ENCODE data around the gene COX6B1.
A peak's percentile ranks its signal among the peaks of the same experiment; 100 is the strongest.
"Not testable (repeated sequence)": the region's sequence is repeated elsewhere in the genome, so short reads cannot be mapped to it uniquely, and the experiment has no call there.

The COX6B1 gene

DNA sequence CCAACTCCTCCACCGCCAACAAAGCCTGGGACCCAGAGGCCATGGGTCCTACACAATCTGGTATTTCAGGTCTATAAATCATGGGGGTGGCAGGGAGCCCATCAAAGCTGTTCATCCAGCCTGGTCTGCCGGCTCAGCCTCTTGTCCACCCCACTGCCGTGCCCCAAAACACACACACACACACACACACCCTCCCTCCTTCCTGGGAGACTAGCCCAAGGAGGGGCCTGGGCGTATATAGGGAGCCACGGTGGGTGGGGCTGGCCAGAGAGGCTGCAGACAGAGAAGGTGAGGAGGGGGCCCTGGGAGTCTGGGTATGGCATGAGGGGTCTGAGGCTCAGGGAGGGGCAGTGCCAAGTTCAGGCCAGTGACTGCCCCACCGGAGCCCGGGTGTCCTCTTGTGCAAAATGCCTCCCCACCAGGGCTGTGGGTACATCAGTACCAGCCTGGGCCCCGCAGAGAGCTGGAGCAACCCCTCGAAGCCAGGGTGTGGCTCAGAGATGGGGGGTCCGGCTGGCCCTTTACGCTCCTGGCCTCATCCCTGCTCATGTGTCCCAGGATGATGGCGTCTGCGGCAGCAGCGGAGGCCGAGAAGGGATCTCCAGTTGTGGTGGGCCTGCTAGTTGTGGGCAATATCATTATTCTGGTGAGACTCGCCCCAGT, 18.3 kb downstream of the COX6B1 start, which contains the start of gene UPK1A:
Gene UPK1A (plus strand): TSS at position 267 of the 663 bp plus-strand sequence. CDS start 296 bp downstream, at position 563.
- no peak for DNase-seq

GRCh38 chr19:35669566-35669965, 21.4 kb downstream of the COX6B1 start:
- no peak for DNase-seq

DNA sequence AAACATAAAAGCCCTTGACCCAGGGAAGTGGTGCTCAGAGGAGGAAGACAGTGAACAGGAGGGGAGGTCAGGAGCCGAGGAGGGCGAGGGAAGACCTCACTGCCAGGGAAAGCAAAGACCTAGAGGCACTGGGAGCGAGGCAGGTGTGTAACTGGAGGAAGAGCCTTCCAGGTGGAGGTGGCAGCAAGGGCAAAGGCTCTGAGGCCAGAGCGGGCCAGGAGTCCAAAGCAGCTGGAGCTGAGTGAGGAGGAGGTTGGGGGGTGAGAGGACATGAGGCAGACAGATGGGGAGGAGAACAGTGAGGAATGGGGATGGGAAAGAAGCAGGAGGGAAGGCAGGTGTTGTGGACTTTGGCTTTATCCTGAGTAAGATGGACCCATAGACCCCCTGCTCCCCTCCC, 21.9 kb downstream of the COX6B1 start:
- no peak for DNase-seq

- no peak for DNase-seq
These were observed 22.6 kb downstream of the COX6B1 start for GRCh38 chr19:35670686-35671085.

GRCh38 chr19:35671818-35672217, 23.7 kb downstream of the COX6B1 start:
- DNase-seq, result no peak

GRCh38 chr19:35673121-35673804, 25.1 kb downstream of the COX6B1 start:
- DNase-seq, result peak; percentile 18

DNA sequence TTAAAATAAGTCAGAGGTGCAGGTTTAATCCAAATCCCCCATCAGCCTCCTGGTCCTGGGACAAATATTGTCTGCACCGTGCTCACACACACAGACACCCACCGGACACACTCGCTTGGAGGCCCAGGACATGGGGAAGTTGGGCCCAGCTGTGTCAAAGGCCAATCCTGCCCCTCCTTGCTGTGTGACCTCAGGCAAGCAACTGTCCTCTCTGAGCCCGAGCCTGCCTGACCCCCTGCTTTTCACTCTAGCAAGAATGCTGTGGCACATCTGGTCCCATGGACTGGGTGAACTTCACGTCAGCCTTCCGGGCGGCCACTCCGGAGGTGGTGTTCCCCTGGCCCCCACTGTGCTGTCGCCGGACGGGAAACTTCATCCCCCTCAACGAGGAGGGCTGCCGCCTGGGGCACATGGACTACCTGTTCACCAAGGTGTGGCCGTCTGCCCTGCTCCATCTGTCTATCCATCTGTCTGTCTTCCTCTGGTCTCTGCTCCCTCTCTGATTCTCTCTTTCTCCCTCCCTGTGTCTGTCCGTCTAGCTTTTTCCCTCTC, 27.5 kb downstream of the COX6B1 start:
- no peak for DNase-seq

DNA sequence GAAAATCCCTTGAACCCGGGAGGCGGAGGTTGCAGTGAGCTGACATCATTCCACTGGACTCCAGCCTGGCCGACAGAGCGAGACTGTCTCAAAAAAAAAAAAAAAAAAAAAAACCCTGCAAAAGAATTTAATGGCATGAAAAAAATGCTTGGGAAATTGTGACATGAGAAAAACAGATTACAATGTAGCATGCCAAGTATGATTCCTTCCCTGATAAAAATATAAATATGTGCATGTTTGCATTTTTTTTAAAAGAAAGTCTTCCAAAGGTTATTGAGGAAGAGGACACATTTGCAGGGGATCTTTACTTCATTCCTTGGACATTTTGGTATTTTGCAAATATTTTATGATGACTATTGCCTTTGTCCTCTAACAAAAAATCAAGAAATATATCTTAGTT, 41.7 kb downstream of the COX6B1 start:
- peak; percentile 32 for DNase-seq

DNA sequence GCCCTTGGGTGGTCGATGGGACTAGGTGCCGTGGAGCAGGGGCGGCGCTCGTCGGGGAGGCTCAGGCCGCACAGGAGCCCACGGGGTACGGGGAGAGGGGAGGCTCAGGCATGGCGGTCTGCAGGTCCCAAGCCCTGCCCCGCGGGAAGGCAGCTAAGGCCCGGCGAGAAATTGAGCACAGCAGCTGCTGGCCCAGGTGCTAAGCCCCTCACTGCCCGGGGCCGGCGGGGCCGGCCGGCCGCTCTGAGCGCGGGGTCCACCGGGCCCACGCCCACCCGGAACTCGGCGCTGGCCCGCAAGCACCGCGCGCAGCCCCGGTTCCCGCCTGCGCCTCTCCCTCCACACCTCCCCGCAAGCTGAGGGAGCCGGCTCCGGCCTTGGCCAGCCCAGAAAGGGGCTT, 43.0 kb downstream of the COX6B1 start:
- DNase-seq, result not testable (repeated sequence)

- DNase-seq, result no peak
These were observed 43.9 kb downstream of the COX6B1 start for GRCh38 chr19:35692010-35692409.

GRCh38 chr19:35693422-35693821, 45.3 kb downstream of the COX6B1 start:
- no peak for DNase-seq

- DNase-seq, result peak; percentile 85
These were observed 45.9 kb downstream of the COX6B1 start for GRCh38 chr19:35693835-35694599.

DNA sequence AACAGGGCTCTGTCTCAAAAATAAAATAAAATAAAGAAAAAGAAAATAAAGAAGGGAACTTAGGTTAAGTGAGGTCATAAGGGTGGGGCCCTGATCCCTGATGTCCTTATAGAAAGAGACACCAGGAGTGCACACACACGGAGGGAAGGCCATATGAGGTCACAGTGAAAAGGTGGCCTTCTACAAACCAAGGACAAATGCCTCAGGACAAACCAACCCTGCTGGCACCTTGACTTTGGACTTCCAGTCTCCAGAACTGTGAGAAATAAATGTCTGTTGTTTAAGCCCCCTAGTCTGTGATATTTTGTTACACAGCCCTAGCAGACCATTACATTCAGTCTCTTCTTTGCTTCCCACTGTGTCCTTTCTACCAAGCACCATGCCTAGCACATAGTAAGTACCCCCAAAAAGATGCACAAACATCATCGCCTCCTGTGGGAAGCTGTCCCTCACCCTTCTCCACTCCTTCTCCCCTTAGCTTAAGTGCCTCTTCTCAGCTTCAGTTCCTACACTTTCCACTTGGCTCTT, 47.8 kb downstream of the COX6B1 start:
- DNase-seq, result no peak

DNA sequence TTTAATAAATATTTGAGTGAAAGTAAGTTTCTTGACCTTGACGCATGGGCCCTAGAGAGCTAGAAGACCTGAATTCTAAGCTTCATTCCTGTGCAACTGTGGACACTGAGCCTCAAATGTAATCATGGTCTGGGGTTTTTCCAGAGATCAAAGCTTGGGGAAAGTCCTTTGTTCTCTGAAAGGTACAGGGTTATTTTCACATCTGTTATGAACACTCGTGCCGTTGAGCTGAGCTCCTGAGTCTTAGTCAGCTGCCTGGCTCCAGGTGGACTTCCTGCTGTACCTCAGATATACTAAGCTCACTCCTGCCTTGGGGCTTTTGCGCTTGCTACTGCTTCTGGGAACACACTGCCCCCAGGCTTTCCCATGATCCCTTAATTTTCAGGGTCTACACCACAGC, 48.7 kb downstream of the COX6B1 start:
- DNase-seq, result no peak

GRCh38 chr19:35702223-35703012, 54.3 kb downstream of the COX6B1 start:
- peak; percentile 97 for DNase-seq

- no peak for DNase-seq
These were observed 55.2 kb downstream of the COX6B1 start for GRCh38 chr19:35703343-35703742.

DNA sequence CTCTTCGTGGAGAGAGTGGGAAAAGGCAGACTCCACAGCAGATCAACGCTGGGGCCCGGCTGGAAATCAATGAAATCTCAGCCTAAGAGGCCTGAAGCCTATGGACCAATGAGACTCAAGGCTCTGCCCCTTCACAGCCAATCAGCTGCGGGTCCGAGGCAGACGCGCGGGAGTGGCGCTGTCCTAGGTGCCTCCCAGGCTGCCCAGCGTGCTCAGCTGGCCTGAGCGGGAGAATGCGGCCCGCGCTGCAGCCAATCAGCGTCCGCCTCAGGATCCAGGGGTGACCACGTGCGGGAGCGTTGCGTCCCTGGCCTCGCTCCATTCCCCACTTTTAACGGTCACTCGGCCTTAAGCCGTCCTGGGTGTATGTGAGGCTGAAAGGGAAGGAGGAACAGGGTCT, 56.1 kb downstream of the COX6B1 start, which contains the start of gene ZBTB32:
Gene ZBTB32 (plus strand): TSS at position 341 of the 400 bp plus-strand sequence. CDS start 10,069 bp downstream, outside the sequence.
- peak; percentile 52 for DNase-seq
